NCI-H1092 treated with DMSO at 0.1 percent for 48 hours (cell line): ENCODE measurements around the gene GBP3.
"Not testable (repeated sequence)": the region's sequence is repeated elsewhere in the genome, so short reads cannot be mapped to it uniquely, and the experiment has no call there.

ENCODE experiments used
- DNase-seq: peaks from one replicate; lab custom pipeline; 2025; lab: John Stamatoyannopoulos, UW

Gene GBP3

GRCh38 chr1:88979054-88979748 lies 43.5 kb downstream of the GBP3 start:
- DNase-seq: no peak

- DNase-seq: no peak
Measured at GRCh38 chr1:88976235-88976634, 46.4 kb downstream of the GBP3 start.

- DNase-seq: not testable (repeated sequence)
Measured at GRCh38 chr1:88974616-88975172, 48.0 kb downstream of the GBP3 start.

- peak; percentile 12 for DNase-seq
Measured at GRCh38 chr1:88973520-88974137, 49.0 kb downstream of the GBP3 start.

- no peak for DNase-seq
Measured at GRCh38 chr1:88961647-88962275, 60.9 kb downstream of the GBP3 start.

GRCh38 chr1:88961081-88961480 lies 61.6 kb downstream of the GBP3 start:
- DNase-seq: no peak
